Right kidney (tissue), 1 donor: ENCODE results near the gene PIGR.

Experiments
- DNase-seq: peaks from one replicate; pipeline ENCODE4 v3.0.0-alpha.2; 2016

The PIGR gene

DNA sequence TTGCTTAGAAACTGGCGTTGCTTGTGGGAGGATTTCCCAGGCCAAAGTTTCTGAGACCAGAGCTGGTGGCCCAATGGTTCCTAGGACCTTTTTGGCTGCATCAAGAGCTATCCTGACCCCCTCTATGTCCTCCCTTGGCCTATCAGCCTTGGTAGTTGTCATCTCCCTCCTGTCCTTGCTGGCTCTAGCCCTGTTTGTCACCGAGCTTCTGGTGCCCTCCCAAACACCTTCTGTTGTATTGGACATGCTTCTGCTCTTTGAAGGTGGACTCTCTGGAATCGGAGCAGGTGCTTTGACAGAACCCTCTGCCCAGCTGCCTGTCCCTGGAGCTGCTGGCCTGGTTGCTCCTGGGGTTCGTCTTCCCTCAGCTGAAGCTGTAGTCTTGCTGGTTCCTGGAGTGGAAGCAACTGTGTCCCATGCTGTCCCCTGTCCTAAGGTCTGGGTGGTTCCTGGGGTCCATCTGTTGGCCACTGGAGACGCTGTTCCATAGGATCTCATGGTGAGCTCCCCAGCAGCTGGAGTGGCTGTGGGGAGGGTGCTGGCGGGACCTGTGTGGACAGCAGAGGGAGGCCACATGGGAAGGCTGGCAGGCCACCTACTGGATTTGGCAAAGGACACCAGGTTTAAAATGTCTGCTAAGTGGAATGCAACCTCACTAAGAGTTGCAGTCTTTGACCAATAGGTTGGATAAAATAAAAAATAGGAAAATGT lies 14.6 kb upstream of the PIGR start:
- DNase-seq: no peak

GRCh38 chr1:206958144-206958543 lies 11.9 kb upstream of the PIGR start:
- DNase-seq: no peak

DNA sequence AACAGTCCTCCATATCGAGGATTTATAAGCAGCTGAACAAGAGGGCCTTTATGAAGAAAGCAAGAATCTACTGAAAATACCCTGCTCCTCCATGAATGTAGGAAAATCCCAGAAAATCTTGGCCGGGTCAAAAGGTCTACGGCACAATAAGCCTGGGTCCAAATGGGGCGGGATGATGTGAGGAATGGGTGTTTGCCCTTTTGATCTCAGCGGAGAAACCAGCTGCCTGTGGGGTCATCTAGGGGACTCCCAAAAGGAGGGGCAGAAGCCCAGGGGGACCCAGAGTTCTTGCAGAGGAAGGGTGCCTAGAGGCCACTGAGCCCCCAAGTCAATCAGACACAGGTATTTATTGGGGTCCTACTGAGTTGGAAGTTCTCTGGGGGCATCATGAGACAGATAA lies 11.4 kb upstream of the PIGR start:
- DNase-seq: no peak

- DNase-seq: no peak
Observed at GRCh38 chr1:206955476-206956451, 9.5 kb upstream of the PIGR start.

GRCh38 chr1:206954459-206955342 lies 8.4 kb upstream of the PIGR start:
- DNase-seq: no peak

- no peak for DNase-seq
Observed at GRCh38 chr1:206953626-206954025, 7.4 kb upstream of the PIGR start.

- no peak for DNase-seq
Observed at GRCh38 chr1:206953126-206953525, 6.9 kb upstream of the PIGR start.

DNA sequence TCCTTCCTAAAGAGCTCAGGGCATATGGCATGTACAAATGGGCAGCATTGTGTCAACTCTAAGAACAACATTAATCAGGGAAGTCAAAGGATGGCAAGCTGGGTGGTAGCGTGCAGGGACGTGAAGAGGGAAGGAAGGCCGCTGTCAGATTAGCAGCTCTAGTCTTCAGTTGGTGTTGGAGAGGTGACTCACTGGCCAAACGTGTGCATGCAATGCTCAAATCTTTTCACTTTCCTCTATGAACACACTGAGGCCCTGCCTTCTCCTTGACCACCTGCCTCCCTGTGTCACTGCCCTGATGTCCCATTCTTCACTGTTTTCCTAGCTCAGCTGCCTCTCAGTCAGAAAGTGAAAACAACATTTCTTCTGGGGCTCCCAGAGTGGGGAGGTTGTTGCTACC lies 5.9 kb upstream of the PIGR start:
- DNase-seq: no peak

- DNase-seq: peak; percentile 41
Observed at GRCh38 chr1:206951318-206952100, 5.2 kb upstream of the PIGR start.

- DNase-seq: no peak
Observed at GRCh38 chr1:206949641-206950040, 3.4 kb upstream of the PIGR start.

DNA sequence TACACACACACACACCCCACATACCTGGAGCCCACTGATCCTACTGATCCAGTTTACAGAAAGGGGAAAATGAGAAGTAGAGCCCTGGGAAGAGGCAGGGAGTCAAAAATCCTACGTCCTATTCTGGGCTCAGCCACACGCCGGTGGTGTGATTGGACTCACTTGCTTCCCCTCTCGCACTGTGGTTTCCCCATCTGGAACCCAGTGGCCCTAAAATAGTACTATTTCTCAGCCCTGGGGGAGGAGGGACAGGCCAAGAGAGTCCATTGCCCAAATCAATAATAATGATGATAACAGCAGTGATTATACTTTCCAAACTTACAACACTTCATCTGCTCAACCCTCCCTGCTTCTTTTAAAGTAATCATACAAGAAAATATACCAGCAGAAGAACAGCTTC lies 2.9 kb upstream of the PIGR start:
- no peak for DNase-seq

DNA sequence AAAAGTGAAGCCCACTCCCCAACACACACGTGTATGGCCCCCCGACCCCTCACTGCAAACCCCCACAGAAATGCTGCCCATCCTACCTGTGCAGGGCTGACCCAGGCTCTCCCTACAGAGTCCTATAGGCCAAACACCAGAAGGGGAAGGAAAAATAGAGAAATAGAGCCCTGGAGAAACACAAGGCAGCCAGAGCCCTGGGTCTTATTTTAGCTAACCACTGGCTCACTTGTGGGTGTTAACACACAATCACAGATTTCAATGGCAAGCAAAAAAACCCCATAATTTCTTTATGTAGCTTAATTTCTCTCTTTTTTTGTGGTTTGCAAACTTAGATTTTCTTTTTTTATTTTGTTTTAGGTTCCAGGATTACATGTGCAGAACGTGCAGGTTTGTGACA lies 989 bp upstream of the PIGR start:
- DNase-seq: no peak

DNA sequence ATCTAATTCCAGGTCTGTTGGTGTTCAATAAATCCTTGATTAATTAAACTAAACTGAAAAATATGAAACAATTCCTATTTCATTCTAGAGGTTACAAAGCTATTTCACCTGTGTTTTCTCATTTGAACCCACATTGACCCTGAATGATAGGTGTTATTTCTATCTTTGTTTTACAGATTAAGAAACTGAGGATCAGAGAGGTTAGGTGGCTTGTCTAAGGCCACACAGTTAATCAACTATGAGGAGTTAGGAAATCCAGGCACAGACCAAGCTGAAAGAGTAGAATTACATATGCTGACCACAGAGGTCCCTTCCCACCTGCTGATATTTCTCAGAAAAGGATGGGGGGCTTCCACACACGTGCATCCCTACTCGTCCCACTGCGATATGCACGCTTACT lies 487 bp downstream of the PIGR start:
- DNase-seq: no peak

GRCh38 chr1:206944703-206945102 lies 1.6 kb downstream of the PIGR start:
- no peak for DNase-seq

GRCh38 chr1:206941766-206942418 lies 4.4 kb downstream of the PIGR start:
- no peak for DNase-seq

GRCh38 chr1:206940588-206940936 lies 5.7 kb downstream of the PIGR start:
- no peak for DNase-seq

- no peak for DNase-seq
Observed at GRCh38 chr1:206939841-206940587, 6.3 kb downstream of the PIGR start.

- no peak for DNase-seq
Observed at GRCh38 chr1:206939131-206939530, 7.1 kb downstream of the PIGR start.

- no peak for DNase-seq
Observed at GRCh38 chr1:206937425-206937824, 8.8 kb downstream of the PIGR start.

DNA sequence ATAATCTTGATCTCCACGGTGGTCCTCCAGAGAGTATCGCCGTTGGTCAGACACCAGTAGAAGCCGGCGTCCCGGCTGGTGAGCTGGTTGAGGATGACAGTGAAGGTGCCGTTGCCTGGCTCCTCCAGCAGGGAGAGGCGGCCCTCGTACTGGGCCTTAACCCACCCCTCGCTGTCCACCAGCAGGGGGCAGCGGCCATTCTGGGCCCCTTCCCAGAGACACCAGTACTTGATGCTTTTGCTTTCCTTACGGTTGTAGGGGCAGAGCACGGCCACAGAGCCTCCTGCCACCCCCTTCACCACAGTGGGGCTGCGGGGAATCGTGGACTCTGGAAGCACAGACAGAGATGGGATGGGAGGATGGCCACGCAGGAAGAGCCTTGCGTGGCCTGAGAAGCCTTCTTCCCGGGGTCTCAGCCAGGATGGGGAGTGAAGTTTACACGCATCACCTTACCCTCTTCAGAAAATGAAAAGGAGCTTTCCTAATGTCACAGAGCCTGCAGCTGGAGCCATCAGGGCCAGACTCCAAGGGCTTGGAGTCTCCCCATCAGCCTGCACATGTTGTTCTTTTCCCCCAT lies 10.7 kb downstream of the PIGR start:
- DNase-seq: no peak
